NCI-H2227 (cell line): ENCODE results near the gene PDE8A.
"Not testable (repeated sequence)": the region's sequence is repeated elsewhere in the genome, so short reads cannot be mapped to it uniquely, and the experiment has no call there.

Source experiments
- DNase-seq: peaks from one replicate; lab custom pipeline; 2025; ENCODE audit not compliant: unreplicated experiment; lab: John Stamatoyannopoulos, UW

Gene PDE8A

GRCh38 chr15:85164841-85165466 lies 183.3 kb downstream of the PDE8A start:
- DNase-seq = no peak

- no peak for DNase-seq
These were observed 185.9 kb downstream of the PDE8A start for GRCh38 chr15:85167568-85167967.

GRCh38 chr15:85168642-85169173 lies 187.1 kb downstream of the PDE8A start:
- no peak for DNase-seq

- DNase-seq = no peak
These were observed 190.1 kb downstream of the PDE8A start for GRCh38 chr15:85171736-85172135.

- no peak for DNase-seq
These were observed 191.3 kb downstream of the PDE8A start for GRCh38 chr15:85172846-85173490.

- DNase-seq = not testable (repeated sequence)
These were observed 192.0 kb downstream of the PDE8A start for GRCh38 chr15:85173630-85174029.

- no peak for DNase-seq
These were observed 192.9 kb downstream of the PDE8A start for GRCh38 chr15:85174521-85174920.

- DNase-seq = peak; percentile 6
These were observed 195.4 kb downstream of the PDE8A start for GRCh38 chr15:85177042-85177515.

- DNase-seq = no peak
These were observed 196.7 kb downstream of the PDE8A start for GRCh38 chr15:85178308-85178707.

GRCh38 chr15:85179700-85180099 lies 198.0 kb downstream of the PDE8A start:
- DNase-seq = no peak

GRCh38 chr15:85185350-85185749 lies 203.7 kb downstream of the PDE8A start:
- not testable (repeated sequence) for DNase-seq

GRCh38 chr15:85188171-85188577 lies 206.5 kb downstream of the PDE8A start:
- DNase-seq = not testable (repeated sequence)
